Femur (tissue), 1 donor: ENCODE results near the gene SURF4.
A peak's percentile ranks its signal among the peaks of the same experiment; 100 is the strongest.

Source experiments
- DNase-seq: peaks from one replicate; pipeline ENCODE4 v3.0.0-alpha.2; 2017

SURF4 gene

GRCh38 chr9:133371261-133371711 is 4.6 kb downstream of the SURF4 start:
- DNase-seq = no peak

GRCh38 chr9:133370685-133371084 is 5.2 kb downstream of the SURF4 start:
- DNase-seq = no peak

DNA sequence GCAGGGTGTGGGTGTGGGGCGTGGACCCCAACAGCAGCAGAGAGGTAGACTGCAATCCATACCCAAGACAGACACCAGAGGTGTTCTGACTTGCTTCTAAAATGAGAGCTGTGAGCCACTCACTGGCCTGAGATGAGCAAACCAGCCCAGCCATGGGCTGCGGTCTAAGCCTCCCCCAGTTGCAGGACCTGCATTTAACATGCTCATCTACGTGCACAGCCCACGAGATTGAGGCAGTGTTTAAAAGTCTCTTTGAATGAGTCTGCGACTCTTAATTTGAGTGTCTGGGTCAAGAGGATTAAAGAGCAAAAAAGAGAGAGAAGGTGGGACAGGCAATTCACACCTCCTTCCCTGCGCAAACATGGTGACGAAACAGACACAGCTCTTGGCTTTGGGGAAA is 5.9 kb downstream of the SURF4 start:
- DNase-seq = no peak

- DNase-seq = no peak
These were observed 6.4 kb downstream of the SURF4 start for GRCh38 chr9:133369422-133369821.

DNA sequence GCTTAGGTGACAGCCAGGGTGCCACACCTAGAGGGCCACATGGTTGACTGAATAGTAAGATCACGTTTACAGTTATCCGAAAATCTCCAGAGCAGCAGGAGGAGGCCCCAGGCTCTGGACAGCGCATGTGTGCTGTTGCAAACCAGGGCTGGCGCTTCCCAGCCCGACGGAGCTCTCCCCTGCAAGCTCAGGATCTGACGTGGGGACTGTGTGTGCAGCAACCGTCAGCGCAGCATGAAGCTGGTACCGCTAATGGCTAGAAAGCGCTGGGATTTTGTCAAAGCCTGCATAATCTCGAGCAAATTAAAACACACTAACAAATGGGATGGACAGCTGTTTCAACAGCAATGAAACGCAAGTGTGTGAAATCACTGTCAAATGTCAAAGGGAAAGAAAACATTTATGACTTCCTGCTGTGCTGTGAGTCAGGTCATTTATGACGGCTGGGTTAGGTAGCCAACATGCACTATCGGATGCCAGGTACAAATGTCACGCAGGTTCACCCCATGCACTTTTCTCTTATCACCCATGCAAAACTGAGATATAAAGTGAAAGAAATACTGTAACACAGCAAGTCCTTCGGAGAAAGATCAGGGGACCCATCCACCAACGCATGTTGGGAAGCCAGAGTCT is 7.5 kb downstream of the SURF4 start:
- DNase-seq = no peak

GRCh38 chr9:133367778-133368177 is 8.1 kb downstream of the SURF4 start:
- DNase-seq = no peak

DNA sequence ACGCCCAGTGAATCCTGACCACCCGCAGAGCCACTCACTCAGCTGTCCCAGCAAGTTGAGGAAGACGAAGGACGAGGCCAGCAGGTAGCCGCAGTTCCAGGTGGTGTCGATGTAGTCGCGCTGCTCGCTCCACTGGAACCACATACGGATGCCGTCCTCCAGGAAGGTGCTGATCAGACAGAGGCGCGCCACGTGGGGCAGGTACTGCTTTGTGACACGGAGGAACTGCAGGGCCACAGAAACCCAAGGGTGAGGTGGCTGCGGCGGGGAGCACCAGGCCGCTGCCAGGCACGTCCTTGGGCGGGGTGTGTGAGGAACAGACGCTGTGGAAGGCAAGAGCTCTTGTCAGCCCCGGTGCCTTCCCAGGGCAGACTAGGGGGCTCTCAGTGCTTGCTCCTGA is 8.6 kb downstream of the SURF4 start:
- no peak for DNase-seq

- no peak for DNase-seq
These were observed 9.4 kb downstream of the SURF4 start for GRCh38 chr9:133366435-133366834.

DNA sequence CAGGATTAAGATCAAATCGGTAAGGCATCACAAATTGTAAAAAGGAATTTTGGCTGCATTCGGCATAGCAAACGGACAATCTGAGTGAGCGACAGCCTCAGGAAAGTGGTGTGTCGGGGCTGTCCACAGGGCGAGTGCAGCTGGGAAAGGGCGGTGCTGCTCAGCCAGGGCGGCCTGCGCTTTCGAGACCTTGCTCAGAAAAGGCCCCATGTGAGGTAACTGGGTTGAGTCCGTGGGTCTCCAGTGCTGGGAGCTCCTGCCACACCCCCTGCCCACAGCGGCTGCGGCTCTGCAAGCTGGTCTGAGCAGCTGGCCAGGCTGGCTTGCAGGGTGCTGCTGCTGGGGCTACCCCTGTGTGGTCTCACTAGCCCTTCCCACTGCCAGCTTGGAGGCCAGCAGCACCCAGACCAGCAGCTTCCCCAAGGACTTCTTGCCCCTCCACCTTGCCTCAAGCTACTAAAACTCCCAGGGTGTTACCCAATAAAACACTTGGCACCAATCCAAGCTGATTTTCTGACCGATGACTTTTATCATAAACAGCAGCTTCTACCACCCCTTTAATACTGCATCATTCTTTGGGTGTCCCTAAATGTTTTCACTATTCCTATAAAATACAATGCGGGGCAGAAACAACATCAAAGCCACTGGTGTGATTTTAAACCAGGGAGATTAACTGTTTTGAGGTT is 13.4 kb downstream of the SURF4 start:
- DNase-seq = no peak

DNA sequence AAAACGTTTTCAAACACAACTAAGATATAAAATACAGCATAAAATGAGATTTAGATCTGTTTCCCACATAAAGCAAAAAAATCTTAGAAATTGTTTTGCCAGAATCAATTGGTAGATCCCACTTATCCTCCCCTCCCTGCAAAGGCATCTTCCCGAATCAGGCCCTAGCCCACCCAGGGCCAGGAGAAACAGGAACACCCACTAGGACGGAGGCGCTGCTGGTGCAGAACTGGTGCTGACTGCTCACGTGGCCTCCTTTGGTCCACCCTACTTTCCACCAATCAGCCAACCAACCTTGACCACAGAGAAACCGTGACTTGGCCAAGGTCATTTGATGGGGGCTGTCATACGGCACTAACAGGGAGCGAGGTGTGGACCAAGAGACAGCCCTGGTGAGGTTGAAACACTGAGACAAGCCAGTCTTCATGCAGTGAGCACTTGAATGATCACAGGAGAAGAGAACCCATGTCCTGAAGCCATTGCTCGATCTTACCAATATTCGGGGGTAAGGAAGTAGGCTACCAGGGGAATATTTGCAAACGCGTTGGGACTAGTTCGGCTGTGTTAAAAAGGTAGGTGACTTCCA is 14.3 kb downstream of the SURF4 start:
- DNase-seq = no peak

- DNase-seq = no peak
These were observed 15.2 kb downstream of the SURF4 start for GRCh38 chr9:133360400-133361393.

DNA sequence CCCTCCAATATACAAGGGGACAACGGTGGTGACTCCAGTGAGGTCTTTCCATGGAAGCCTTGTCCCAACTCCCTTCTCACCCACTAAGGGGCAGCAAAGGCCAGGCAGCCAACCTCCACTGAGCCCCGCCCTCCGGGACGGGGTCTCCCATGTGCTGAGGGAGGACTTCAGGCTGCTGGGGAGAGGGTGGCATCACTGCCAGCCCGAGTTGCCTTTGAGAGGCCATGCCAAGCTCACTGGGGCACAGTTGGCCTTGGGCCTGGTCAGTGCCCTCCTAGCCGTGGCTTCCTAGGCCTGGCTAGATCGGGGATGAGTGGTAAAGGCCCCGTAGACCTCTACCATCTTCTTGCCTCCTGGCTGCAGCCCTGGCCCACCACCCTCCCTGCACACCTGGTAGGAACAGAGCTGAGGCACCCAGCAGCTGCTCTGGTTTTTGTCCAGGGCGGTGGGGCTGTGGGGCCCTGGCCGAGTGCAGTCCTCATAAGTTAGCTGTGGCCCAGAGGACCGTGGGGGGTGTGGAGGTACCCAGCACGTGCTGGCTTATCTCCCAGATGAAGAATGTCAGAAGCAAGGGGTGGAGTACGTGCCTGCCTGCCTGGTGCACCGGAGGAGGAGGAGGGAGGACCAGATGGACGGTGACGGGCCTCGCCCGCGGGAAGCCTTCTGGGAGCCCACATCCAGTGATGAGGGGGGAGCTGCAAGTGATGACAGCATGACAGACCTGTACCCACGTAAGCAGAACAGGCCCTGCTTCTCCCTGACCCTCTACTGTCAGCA is 16.3 kb downstream of the SURF4 start:
- DNase-seq = no peak

GRCh38 chr9:133357656-133358055 is 18.2 kb downstream of the SURF4 start:
- DNase-seq = no peak

DNA sequence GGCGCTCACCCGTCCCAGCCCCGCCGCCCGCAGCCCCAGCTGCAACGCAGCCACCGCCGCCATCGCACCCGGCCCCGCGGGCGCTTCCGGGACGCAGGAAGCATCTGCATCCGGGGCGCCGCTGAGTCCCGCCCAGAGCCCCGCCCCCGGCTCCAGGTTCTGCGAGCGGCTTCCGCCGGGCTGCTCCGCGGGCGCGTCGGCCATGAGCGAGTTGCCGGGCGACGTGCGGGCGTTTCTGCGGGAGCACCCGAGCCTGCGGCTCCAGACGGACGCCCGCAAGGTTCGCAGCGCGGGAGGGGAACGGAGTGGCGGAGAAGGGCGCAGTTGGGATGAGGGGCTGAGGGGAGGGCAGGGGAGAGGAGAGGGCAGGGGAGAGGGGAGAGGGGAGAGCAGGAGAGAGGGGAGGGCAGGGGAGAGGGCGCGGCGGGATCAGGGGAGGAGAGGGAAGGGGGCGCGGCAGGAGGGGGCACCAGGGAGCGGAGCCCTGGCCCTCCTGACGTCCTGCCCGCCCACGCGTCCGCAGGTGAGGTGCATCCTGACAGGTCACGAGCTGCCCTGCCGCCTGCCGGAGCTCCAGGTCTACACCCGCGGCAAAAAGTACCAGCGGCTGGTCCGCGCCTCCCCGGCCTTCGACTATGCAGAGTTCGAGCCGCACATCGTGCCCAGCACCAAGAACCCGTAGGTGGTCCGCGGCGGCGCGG is 19.3 kb downstream of the SURF4 start, which contains the start of the genes SURF1 and SURF2:
TSS of gene SURF1 (minus strand) at position 97 of the 701 bp plus-strand sequence. CDS start at position 63, 34 bp downstream.
TSS of gene SURF2 (plus strand) at position 160 of the 701 bp plus-strand sequence. CDS start at position 203, 43 bp downstream.
- DNase-seq = peak; percentile 91

- DNase-seq = no peak
These were observed 19.9 kb downstream of the SURF4 start for GRCh38 chr9:133355881-133356357.

DNA sequence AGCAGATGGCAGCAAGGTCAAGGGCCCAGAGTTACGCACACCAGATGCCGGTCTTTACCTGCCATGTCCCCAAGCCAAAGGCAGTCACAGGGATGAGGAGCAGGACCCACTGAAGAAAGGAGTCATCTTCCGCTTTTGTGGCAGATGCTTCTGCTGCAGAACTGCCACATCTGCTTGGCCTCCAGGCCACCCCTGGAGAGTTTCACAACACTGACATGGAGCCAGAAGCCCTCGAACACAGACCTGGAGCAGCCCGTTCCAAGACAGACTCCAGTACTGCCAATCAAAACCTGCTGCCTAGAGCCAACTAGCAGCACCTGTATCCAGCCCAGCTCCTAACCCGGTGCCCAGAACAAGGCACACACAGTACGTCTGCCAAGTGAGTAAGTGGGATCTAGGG is 21.1 kb downstream of the SURF4 start:
- DNase-seq = no peak

- DNase-seq = no peak
These were observed 22.3 kb downstream of the SURF4 start for GRCh38 chr9:133353548-133353947.

DNA sequence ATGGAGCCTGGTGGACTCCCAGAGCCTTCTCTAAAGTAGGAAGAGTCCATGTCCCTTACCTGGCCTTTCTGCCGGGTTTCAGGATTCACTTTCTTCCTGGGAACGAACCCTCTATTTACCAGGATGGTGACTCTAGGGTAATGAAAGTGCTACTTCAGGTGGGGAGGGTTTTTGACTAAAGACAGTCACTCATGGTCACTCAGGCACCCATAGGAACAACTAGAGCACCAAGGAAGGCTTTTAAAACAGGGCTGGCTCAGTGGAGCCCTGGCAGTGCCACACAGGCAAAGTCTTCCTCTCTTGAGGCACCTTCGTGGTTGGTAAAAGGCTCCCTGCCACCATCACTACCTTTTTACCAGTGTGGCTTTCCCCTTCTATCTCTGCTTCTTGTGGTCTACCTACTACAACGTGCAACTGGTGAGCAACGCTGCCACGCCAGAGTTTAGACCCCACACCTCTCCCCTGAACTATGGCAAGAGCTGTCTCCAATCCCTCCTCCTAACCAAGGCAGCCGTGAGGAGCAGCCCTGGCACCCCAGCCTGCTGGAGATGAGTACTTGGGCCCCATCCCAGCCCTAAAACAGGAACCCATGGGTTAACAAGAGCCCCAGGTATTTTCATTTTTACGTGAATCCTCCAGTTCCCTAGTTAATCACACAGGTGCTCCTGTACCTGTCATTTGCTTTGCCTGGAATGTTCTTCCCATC is 23.1 kb downstream of the SURF4 start:
- no peak for DNase-seq

- no peak for DNase-seq
These were observed 23.8 kb downstream of the SURF4 start for GRCh38 chr9:133351908-133352634.

DNA sequence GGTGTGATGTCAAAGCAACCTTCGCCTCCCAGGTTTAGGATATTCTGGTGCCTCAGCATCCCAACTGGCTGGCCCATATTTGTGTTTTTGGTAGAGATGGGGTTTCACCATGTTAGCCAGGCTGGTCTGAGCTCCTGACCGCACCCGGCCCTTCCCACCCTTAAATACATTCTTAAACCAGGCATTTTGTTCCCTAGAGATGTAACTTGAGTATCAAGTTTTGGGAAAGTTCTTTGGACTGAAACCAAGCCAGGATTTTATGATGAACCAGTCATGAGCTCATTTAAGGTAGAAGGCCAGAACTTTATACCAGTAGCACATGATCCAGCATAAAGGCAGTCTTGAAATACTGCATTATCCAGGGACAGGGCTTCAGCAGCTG is 24.3 kb downstream of the SURF4 start:
- DNase-seq = no peak
